ENCODE measurements around the gene ATP5MC3. TPM values are rescaled to one million over a fixed set of nuclear protein-coding genes. Genes with fewer than 3 reads are reported as not detected.

The ATP5MC3 gene
- total RNA-seq, 4 donors from 2014 or later = 145 to 385 (median 276) TPM

GRCh38 chr2:175152242-175152641 is 29.3 kb downstream of the ATP5MC3 start:
- intact Hi-C loops (cut with DNase I) = no loop called here
- H3K27ac ChIP-seq = no peak overlapping the region
- TF ChIP-seq, protein P1, sequence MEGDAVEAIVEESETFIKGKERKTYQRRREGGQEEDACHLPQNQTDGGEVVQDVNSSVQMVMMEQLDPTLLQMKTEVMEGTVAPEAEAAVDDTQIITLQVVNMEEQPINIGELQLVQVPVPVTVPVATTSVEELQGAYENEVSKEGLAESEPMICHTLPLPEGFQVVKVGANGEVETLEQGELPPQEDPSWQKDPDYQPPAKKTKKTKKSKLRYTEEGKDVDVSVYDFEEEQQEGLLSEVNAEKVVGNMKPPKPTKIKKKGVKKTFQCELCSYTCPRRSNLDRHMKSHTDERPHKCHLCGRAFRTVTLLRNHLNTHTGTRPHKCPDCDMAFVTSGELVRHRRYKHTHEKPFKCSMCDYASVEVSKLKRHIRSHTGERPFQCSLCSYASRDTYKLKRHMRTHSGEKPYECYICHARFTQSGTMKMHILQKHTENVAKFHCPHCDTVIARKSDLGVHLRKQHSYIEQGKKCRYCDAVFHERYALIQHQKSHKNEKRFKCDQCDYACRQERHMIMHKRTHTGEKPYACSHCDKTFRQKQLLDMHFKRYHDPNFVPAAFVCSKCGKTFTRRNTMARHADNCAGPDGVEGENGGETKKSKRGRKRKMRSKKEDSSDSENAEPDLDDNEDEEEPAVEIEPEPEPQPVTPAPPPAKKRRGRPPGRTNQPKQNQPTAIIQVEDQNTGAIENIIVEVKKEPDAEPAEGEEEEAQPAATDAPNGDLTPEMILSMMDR (IDR thresholded peaks at IDR 0.05) = no peak
- TF ChIP-seq POLR2A (IDR thresholded peaks at IDR 0.05) = no peak

GRCh38 chr2:175151791-175152190 is 29.7 kb downstream of the ATP5MC3 start:
- Histone ChIP-seq H3K4me1 (peaks cover 0 to 30% (median 0%) of the 10 kb centered on the region in 3 donors), H3K27ac (no peak overlapping the region), H3K4me3 (no peak overlapping the region), H3K27me3 (no peaks in the 10 kb centered on the region), H3K36me3 (peaks cover 0 to 20% (median 0%) of the 10 kb centered on the region in 3 donors), H3K9me3 (no peaks in the 10 kb centered on the region)
- no peak for DNase-seq
- TF ChIP-seq, protein P1 (IDR thresholded peaks at IDR 0.05) = no peak
- no peak for TF ChIP-seq POLR2A (IDR thresholded peaks at IDR 0.05)
- intact Hi-C loops (cut with DNase I) = no loop called here
- 75 to 89% methylated on average over 1 of the region's 1 CpG for WGBS, 2 donors

More at GRCh38 chr2:175152242-175152641, 29.3 kb downstream of the ATP5MC3 start:
- peaks cover 0 to 20% (median 0%) of the 10 kb centered on the region in 3 donors for H3K36me3 ChIP-seq
- peaks cover 0 to 30% (median 0%) of the 10 kb centered on the region in 3 donors for H3K4me1 ChIP-seq
- no peak for DNase-seq
- no peaks in the 10 kb centered on the region for H3K27me3 ChIP-seq
- WGBS, 2 donors = 51 to 61% methylated on average over 2 of the region's 2 CpGs
- H3K4me3 ChIP-seq = no peak overlapping the region
- no peaks in the 10 kb centered on the region for H3K9me3 ChIP-seq

- no peak overlapping the region for H3K27ac ChIP-seq
- 71% methylated on average over 4 of the region's 4 CpGs for WGBS, 2 donors
- peaks cover 0 to 8% (median 0%) of the 10 kb centered on the region in 3 donors for H3K4me1 ChIP-seq
- intact Hi-C loops (cut with DNase I) = no loop called here
- DNase-seq = no peak
- peaks cover 0 to 35% (median 0%) of the 10 kb centered on the region in 3 donors for H3K36me3 ChIP-seq
- TF ChIP-seq, protein P1 (IDR thresholded peaks at IDR 0.05) = no peak
- no peak for TF ChIP-seq POLR2A (IDR thresholded peaks at IDR 0.05)
- no peak overlapping the region for H3K4me3 ChIP-seq
- H3K27me3 ChIP-seq = no peaks in the 10 kb centered on the region
- H3K9me3 ChIP-seq = no peaks in the 10 kb centered on the region
Observed at GRCh38 chr2:175147186-175147585, 34.3 kb downstream of the ATP5MC3 start.

GRCh38 chr2:175143678-175144077 is 37.8 kb downstream of the ATP5MC3 start:
- H3K4me1 ChIP-seq = no peaks in the 10 kb centered on the region
- TF ChIP-seq, protein P1 (IDR thresholded peaks at IDR 0.05) = no peak
- no peak for TF ChIP-seq POLR2A (IDR thresholded peaks at IDR 0.05)
- intact Hi-C loops (cut with DNase I) = no loop called here
- H3K27me3 ChIP-seq = no peaks in the 10 kb centered on the region
- no peaks in the 10 kb centered on the region for H3K9me3 ChIP-seq
- H3K36me3 ChIP-seq = peaks cover 0 to 16% (median 0%) of the 10 kb centered on the region in 3 donors
- no peak overlapping the region for H3K4me3 ChIP-seq
- WGBS, 2 donors = 95 to 100% methylated on average over 2 of the region's 2 CpGs
- no peak for DNase-seq
- H3K27ac ChIP-seq = no peak overlapping the region

GRCh38 chr2:175143191-175143590 is 38.3 kb downstream of the ATP5MC3 start:
- H3K4me3 ChIP-seq = no peak overlapping the region
- H3K27ac ChIP-seq = no peak overlapping the region
- H3K4me1 ChIP-seq = no peaks in the 10 kb centered on the region
- no peak for DNase-seq
- peaks cover 0 to 15% (median 0%) of the 10 kb centered on the region in 3 donors for H3K36me3 ChIP-seq
- H3K27me3 ChIP-seq = no peaks in the 10 kb centered on the region
- no peaks in the 10 kb centered on the region for H3K9me3 ChIP-seq
- intact Hi-C loops (cut with DNase I) = no loop called here
- no peak for TF ChIP-seq POLR2A (IDR thresholded peaks at IDR 0.05)
- TF ChIP-seq, protein P1 (IDR thresholded peaks at IDR 0.05) = no peak
- 98 to 100% methylated on average over 1 of the region's 1 CpG for WGBS, 2 donors
